ENCODE results near the gene CDHR3.

Gene CDHR3

GRCh38 chr7:105963038-105963667 is at the start of gene CDHR3:
Gene CDHR3 (plus strand): TSS chr7:105963264. CDS start chr7:105963319, 55 bp downstream.
- no peak for DNase-seq
- Mint-ChIP-seq H3K27me3 (ENCODE audit: low read depth, poor library complexity) (peaks cover 5% of the 10 kb centered on the region), H3K9me3 (no peaks in the 10 kb centered on the region), H3K4me3 (no peak within 1 kb of the TSS), H3K27ac (peak within 1 kb of the TSS; percentile 7), H3K36me3 (ENCODE audit: low read depth) (no peaks in the 10 kb centered on the region), H3K4me1 (peaks cover 32% of the 10 kb centered on the region)
- TF ChIP-seq CTCF (IDR thresholded peaks at IDR 0.05), result no peak

- Mint-ChIP-seq H3K36me3 (ENCODE audit: low read depth) (peaks cover 25% of the 10 kb centered on the region), H3K4me3 (no peak overlapping the region), H3K4me1 (peaks cover 5% of the 10 kb centered on the region), H3K9me3 (peaks cover 17% of the 10 kb centered on the region), H3K27ac (peak overlapping the region; percentile 82), H3K27me3 (ENCODE audit: low read depth, poor library complexity) (no peaks in the 10 kb centered on the region)
- no peak for TF ChIP-seq CTCF (IDR thresholded peaks at IDR 0.05)
- DNase-seq, result no peak
Observed at GRCh38 chr7:105913947-105914346, 49.1 kb upstream of the CDHR3 start.

- Mint-ChIP-seq H3K9me3 (peaks cover 6% of the 10 kb centered on the region), H3K27me3 (ENCODE audit: low read depth, poor library complexity) (no peaks in the 10 kb centered on the region), H3K4me3 (no peak overlapping the region), H3K4me1 (peaks cover 5% of the 10 kb centered on the region), H3K27ac (no peak overlapping the region), H3K36me3 (ENCODE audit: low read depth) (peaks cover 8% of the 10 kb centered on the region)
- DNase-seq, result no peak
- TF ChIP-seq CTCF (IDR thresholded peaks at IDR 0.05), result no peak
Observed at GRCh38 chr7:105916603-105917002, 46.5 kb upstream of the CDHR3 start.

GRCh38 chr7:105917659-105918058 is 45.4 kb upstream of the CDHR3 start:
- Mint-ChIP-seq H3K4me3 (no peak overlapping the region), H3K27ac (no peak overlapping the region), H3K9me3 (peaks cover 5% of the 10 kb centered on the region), H3K4me1 (peaks cover 5% of the 10 kb centered on the region), H3K36me3 (ENCODE audit: low read depth) (peaks cover 4% of the 10 kb centered on the region), H3K27me3 (ENCODE audit: low read depth, poor library complexity) (no peaks in the 10 kb centered on the region)
- TF ChIP-seq CTCF (IDR thresholded peaks at IDR 0.05), result no peak
- no peak for DNase-seq

GRCh38 chr7:105920766-105921165 is 42.3 kb upstream of the CDHR3 start:
- TF ChIP-seq CTCF (IDR thresholded peaks at IDR 0.05), result no peak
- no peak for DNase-seq
- Mint-ChIP-seq H3K4me1 (no peaks in the 10 kb centered on the region), H3K27ac (no peak overlapping the region), H3K36me3 (ENCODE audit: low read depth) (peaks cover 17% of the 10 kb centered on the region), H3K27me3 (ENCODE audit: low read depth, poor library complexity) (no peaks in the 10 kb centered on the region), H3K9me3 (peaks cover 34% of the 10 kb centered on the region), H3K4me3 (no peak overlapping the region)

- H3K4me1 Mint-ChIP-seq, result peaks cover 6% of the 10 kb centered on the region
- no peak for DNase-seq
- no peak overlapping the region for H3K4me3 Mint-ChIP-seq
- TF ChIP-seq CTCF (IDR thresholded peaks at IDR 0.05), result no peak
- peaks cover 19% of the 10 kb centered on the region for H3K36me3 Mint-ChIP-seq (ENCODE audit: low read depth)
- peaks cover 35% of the 10 kb centered on the region for H3K9me3 Mint-ChIP-seq
- H3K27me3 Mint-ChIP-seq (ENCODE audit: low read depth, poor library complexity), result peaks cover 16% of the 10 kb centered on the region
- H3K27ac Mint-ChIP-seq, result no peak overlapping the region
Observed at GRCh38 chr7:105924945-105925344, 38.1 kb upstream of the CDHR3 start.
